ENCODE results near the gene PEPD. TPM values are rescaled to one million over a fixed set of nuclear protein-coding genes. Genes with fewer than 3 reads are reported as not detected.

Gene PEPD
- total RNA-seq, 2 experiments from 2014 or later, result 23.5 to 26.2 TPM

- no peak for ATAC-seq (ENCODE audit: low read depth)
- no peak for DNase-seq
- Mint-ChIP-seq H3K27me3 (peaks cover 3% of the 10 kb centered on the region), H3K9me3 (no peaks in the 10 kb centered on the region), H3K27ac (no peak overlapping the region), H3K4me3 (no peak overlapping the region), H3K36me3 (no peaks in the 10 kb centered on the region), H3K4me1 (no peaks in the 10 kb centered on the region)
- POLR2A ChIA-PET, result no interaction called here
Measured at GRCh38 chr19:33453265-33453664, 68.3 kb downstream of the PEPD start.

- no peak overlapping the region for H3K27ac Mint-ChIP-seq
Measured at GRCh38 chr19:33450689-33451088, 70.9 kb downstream of the PEPD start.

DNA sequence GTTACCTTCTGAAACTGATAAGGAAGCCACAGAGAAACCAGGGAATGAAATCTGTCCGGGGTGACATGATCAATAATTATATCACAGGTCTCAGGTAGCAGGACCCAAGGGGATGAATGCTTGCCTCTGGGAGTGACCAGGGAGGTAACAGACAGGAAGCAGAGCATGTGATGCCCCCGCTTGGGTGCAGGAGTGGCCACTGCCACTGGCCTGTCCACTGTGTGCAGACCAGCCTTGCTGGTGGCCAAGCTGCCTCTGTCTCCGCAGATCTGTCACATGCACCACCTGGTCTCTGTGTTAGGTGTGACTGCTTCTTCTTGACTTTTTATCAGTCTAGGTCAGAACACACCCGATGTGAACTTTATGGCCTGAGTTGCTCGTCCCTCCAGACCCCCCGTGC is 71.8 kb downstream of the PEPD start:
- Mint-ChIP-seq H3K4me3 (no peak overlapping the region), H3K9me3 (no peaks in the 10 kb centered on the region), H3K4me1 (no peaks in the 10 kb centered on the region), H3K27me3 (peaks cover 3% of the 10 kb centered on the region), H3K36me3 (no peaks in the 10 kb centered on the region), H3K27ac (no peak overlapping the region)
- ATAC-seq (ENCODE audit: low read depth), result no peak
- DNase-seq, result no peak
- POLR2A ChIA-PET, result no interaction called here

More at GRCh38 chr19:33450689-33451088, 70.9 kb downstream of the PEPD start:
- DNase-seq (no peak), ATAC-seq (ENCODE audit: low read depth) (no peak)
- Mint-ChIP-seq H3K4me1 (no peaks in the 10 kb centered on the region), H3K36me3 (no peaks in the 10 kb centered on the region), H3K4me3 (no peak overlapping the region), H3K9me3 (no peaks in the 10 kb centered on the region), H3K27me3 (peaks cover 3% of the 10 kb centered on the region)
- POLR2A ChIA-PET, result no interaction called here

- DNase-seq (no peak), ATAC-seq (ENCODE audit: low read depth) (no peak)
- POLR2A ChIA-PET, result no interaction called here
- Mint-ChIP-seq H3K27me3 (peaks cover 3% of the 10 kb centered on the region), H3K4me1 (no peaks in the 10 kb centered on the region), H3K9me3 (no peaks in the 10 kb centered on the region), H3K36me3 (no peaks in the 10 kb centered on the region), H3K4me3 (no peak overlapping the region), H3K27ac (no peak overlapping the region)
Measured at GRCh38 chr19:33448159-33448516, 73.5 kb downstream of the PEPD start.

GRCh38 chr19:33447336-33448158 is 74.0 kb downstream of the PEPD start:
- peaks cover 3% of the 10 kb centered on the region for H3K27me3 Mint-ChIP-seq
- H3K4me1 Mint-ChIP-seq, result no peaks in the 10 kb centered on the region
- DNase-seq (no peak), ATAC-seq (ENCODE audit: low read depth) (no peak)
- no peak overlapping the region for H3K4me3 Mint-ChIP-seq
- H3K36me3 Mint-ChIP-seq, result no peaks in the 10 kb centered on the region
- POLR2A ChIA-PET, result no interaction called here
- H3K27ac Mint-ChIP-seq, result no peak overlapping the region
- no peaks in the 10 kb centered on the region for H3K9me3 Mint-ChIP-seq

GRCh38 chr19:33446330-33447293 is 75.0 kb downstream of the PEPD start:
- Mint-ChIP-seq H3K9me3 (no peaks in the 10 kb centered on the region), H3K4me1 (peaks cover 2% of the 10 kb centered on the region), H3K27ac (no peak overlapping the region), H3K27me3 (peaks cover 2% of the 10 kb centered on the region), H3K36me3 (no peaks in the 10 kb centered on the region), H3K4me3 (no peak overlapping the region)
- DNase-seq, result no peak
- ATAC-seq (ENCODE audit: low read depth), result no peak
- POLR2A ChIA-PET, result no interaction called here

- DNase-seq, result no peak
- H3K9me3 Mint-ChIP-seq, result no peaks in the 10 kb centered on the region
- H3K4me1 Mint-ChIP-seq, result peaks cover 4% of the 10 kb centered on the region
- no peak overlapping the region for H3K27ac Mint-ChIP-seq
- H3K27me3 Mint-ChIP-seq, result no peaks in the 10 kb centered on the region
- no peaks in the 10 kb centered on the region for H3K36me3 Mint-ChIP-seq
- H3K4me3 Mint-ChIP-seq, result no peak overlapping the region
- ATAC-seq (ENCODE audit: low read depth), result no peak
- POLR2A ChIA-PET, result no interaction called here
Measured at GRCh38 chr19:33445442-33446329, 75.9 kb downstream of the PEPD start.

- no peaks in the 10 kb centered on the region for H3K36me3 Mint-ChIP-seq
- H3K4me3 Mint-ChIP-seq, result no peak overlapping the region
- no peak for DNase-seq
- no peak for ATAC-seq (ENCODE audit: low read depth)
- H3K4me1 Mint-ChIP-seq, result peaks cover 4% of the 10 kb centered on the region
- H3K27ac Mint-ChIP-seq, result no peak overlapping the region
- H3K27me3 Mint-ChIP-seq, result no peaks in the 10 kb centered on the region
- POLR2A ChIA-PET, result no interaction called here
- H3K9me3 Mint-ChIP-seq, result no peaks in the 10 kb centered on the region
Measured at GRCh38 chr19:33444562-33445441, 76.8 kb downstream of the PEPD start.

GRCh38 chr19:33443638-33444561 is 77.7 kb downstream of the PEPD start:
- no peaks in the 10 kb centered on the region for H3K36me3 Mint-ChIP-seq
- no peaks in the 10 kb centered on the region for H3K9me3 Mint-ChIP-seq
- no peak overlapping the region for H3K27ac Mint-ChIP-seq
- no peak for DNase-seq
- H3K4me1 Mint-ChIP-seq, result peaks cover 4% of the 10 kb centered on the region
- POLR2A ChIA-PET, result no interaction called here
- no peak for ATAC-seq (ENCODE audit: low read depth)
- no peak overlapping the region for H3K4me3 Mint-ChIP-seq
- H3K27me3 Mint-ChIP-seq, result no peaks in the 10 kb centered on the region

DNA sequence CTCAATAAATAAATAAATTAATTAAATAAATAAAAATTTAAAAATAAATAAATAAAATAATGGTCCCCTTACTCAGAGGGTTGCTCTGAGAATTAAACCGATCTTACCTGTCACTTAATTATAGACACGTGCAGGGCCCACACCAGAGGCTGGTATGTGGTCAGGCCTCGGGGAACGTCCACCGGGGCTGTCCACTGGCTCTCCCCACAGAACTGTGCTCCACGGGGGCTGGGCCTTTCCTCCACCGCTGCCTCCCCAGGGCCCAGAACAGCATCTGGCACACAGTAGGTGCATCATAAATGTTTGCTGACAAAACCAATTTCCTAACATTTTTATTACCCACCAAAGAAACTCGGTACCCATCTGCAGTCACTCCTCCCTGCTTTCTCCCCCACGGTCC is 78.9 kb downstream of the PEPD start:
- DNase-seq (no peak), ATAC-seq (ENCODE audit: low read depth) (no peak)
- H3K4me1 Mint-ChIP-seq, result peaks cover 4% of the 10 kb centered on the region
- H3K4me3 Mint-ChIP-seq, result no peak overlapping the region
- no peak overlapping the region for H3K27ac Mint-ChIP-seq
- H3K36me3 Mint-ChIP-seq, result no peaks in the 10 kb centered on the region
- no peaks in the 10 kb centered on the region for H3K9me3 Mint-ChIP-seq
- POLR2A ChIA-PET, result no interaction called here
- no peaks in the 10 kb centered on the region for H3K27me3 Mint-ChIP-seq

- Mint-ChIP-seq H3K36me3 (no peaks in the 10 kb centered on the region), H3K4me3 (no peak overlapping the region), H3K27ac (no peak overlapping the region), H3K4me1 (peaks cover 4% of the 10 kb centered on the region), H3K9me3 (no peaks in the 10 kb centered on the region), H3K27me3 (no peaks in the 10 kb centered on the region)
- DNase-seq, result no peak
- ATAC-seq (ENCODE audit: low read depth), result no peak
- POLR2A ChIA-PET, result no interaction called here
Measured at GRCh38 chr19:33441828-33442227, 79.8 kb downstream of the PEPD start.

DNA sequence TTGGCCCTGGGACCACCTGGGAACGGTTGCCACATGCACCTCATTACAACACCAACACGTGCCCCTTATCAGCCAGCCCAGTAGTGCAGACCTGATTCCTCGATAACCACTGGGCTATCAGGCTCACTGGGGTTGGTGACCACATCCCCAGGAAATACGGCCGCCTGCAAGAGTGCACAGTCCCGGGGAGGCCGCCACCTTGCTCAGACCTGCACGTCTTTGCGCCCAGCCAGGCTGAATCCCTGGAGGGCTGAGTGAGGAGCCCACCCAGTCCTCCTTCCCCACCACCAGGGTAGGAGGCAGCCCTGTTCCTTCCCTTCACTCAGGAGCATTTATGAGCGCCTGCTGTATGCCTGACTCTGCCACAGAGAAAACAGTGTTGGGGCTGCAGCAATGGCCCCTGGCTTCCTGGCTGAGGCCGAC is 80.3 kb downstream of the PEPD start:
- ATAC-seq (ENCODE audit: low read depth), result peak; percentile 78
- Mint-ChIP-seq H3K4me3 (no peak overlapping the region), H3K27me3 (no peaks in the 10 kb centered on the region), H3K9me3 (no peaks in the 10 kb centered on the region), H3K4me1 (peaks cover 4% of the 10 kb centered on the region), H3K27ac (no peak overlapping the region), H3K36me3 (no peaks in the 10 kb centered on the region)
- POLR2A ChIA-PET, result no interaction called here
- peak; percentile 29 for DNase-seq

Measured in activated naive CD8-positive, alpha-beta T cell treated with anti-CD3 and anti-CD28 coated beads, Interleukin-2, amount 10 ng/mL, durations not matched to agents 7 days and 5 days (primary cell).